Fibroblast of pulmonary artery (primary cell): Measurements from ENCODE around the gene FTO.

Experiments used
- DNase-seq: peaks from one replicate; pipeline ENCODE4 v3.0.0-alpha.2; 2010; ENCODE audit warnings: low read depth
- H3K4me3 ChIP-seq: replicated peaks from 2 replicates; pipeline ENCODE4 v1.5.1; 2011; ENCODE audit warnings: low read depth, mild to moderate bottlenecking, control low read depth, low read length, moderate library complexity
- CTCF ChIP-seq: IDR thresholded peaks from 2 replicates; pipeline ENCODE4 v1.5.1; 2011; ENCODE audit warnings: mild to moderate bottlenecking, control low read depth, low read length, inconsistent platforms; ENCODE audit errors: missing control alignments

FTO gene

GRCh38 chr16:54098247-54098646 is 394.3 kb downstream of the FTO start:
- H3K4me3 ChIP-seq = no peak overlapping the region
- TF ChIP-seq CTCF = no peak
- no peak for DNase-seq

GRCh38 chr16:54099627-54100026 is 395.7 kb downstream of the FTO start:
- TF ChIP-seq CTCF = no peak
- no peak for DNase-seq

GRCh38 chr16:54102888-54103866 is 399.2 kb downstream of the FTO start:
- DNase-seq = no peak
- H3K4me3 ChIP-seq = no peak overlapping the region
- TF ChIP-seq CTCF = no peak

More at GRCh38 chr16:54099627-54100026, 395.7 kb downstream of the FTO start:
- no peak overlapping the region for H3K4me3 ChIP-seq

- DNase-seq = no peak
- TF ChIP-seq CTCF = no peak
- H3K4me3 ChIP-seq = no peak overlapping the region
Observed at GRCh38 chr16:54106057-54106456, 402.1 kb downstream of the FTO start.

- DNase-seq = peak; percentile 14
- TF ChIP-seq CTCF = no peak
- H3K4me3 ChIP-seq = no peak overlapping the region
Observed at GRCh38 chr16:54107583-54108202, 403.7 kb downstream of the FTO start.

GRCh38 chr16:54110016-54110981 is 406.3 kb downstream of the FTO start:
- no peak for DNase-seq
- H3K4me3 ChIP-seq = no peak overlapping the region
- no peak for TF ChIP-seq CTCF
